ENCODE measurements around the gene SORL1. TPM values are rescaled to one million over a fixed set of nuclear protein-coding genes. Genes with fewer than 3 reads are reported as not detected.

Gene SORL1
- total RNA-seq, 2 donors from 2014 or later, result 66.1 to 121 TPM

- Histone ChIP-seq H3K36me3 (no peaks in the 10 kb centered on the region), H3K27ac (no peak overlapping the region), H3K27me3 (no peaks in the 10 kb centered on the region), H3K9ac (ENCODE audit: low read depth in 2 of 2, low read length in 2 of 2) (no peak overlapping the region), H3K9me3 (no peaks in the 10 kb centered on the region), H3K4me3 (no peak overlapping the region), H3K4me1 (no peaks in the 10 kb centered on the region)
- intact Hi-C loops (cut with DNase I), result no loop called here
- TF ChIP-seq CTCF (IDR thresholded peaks at IDR 0.05), result no peak
- no peak for DNase-seq
Observed at GRCh38 chr11:121672630-121673487, 220.7 kb downstream of the SORL1 start.

- H3K36me3 ChIP-seq, result no peaks in the 10 kb centered on the region
- H3K4me3 ChIP-seq, result no peak overlapping the region
- H3K9ac ChIP-seq (ENCODE audit: low read depth in 2 of 2, low read length in 2 of 2), result no peak overlapping the region
- no peak overlapping the region for H3K27ac ChIP-seq
- no peaks in the 10 kb centered on the region for H3K27me3 ChIP-seq
- DNase-seq, result no peak
- no peaks in the 10 kb centered on the region for H3K4me1 ChIP-seq
- no peak for TF ChIP-seq CTCF (IDR thresholded peaks at IDR 0.05)
- intact Hi-C loops (cut with DNase I), result no loop called here
- H3K9me3 ChIP-seq, result no peaks in the 10 kb centered on the region
Observed at GRCh38 chr11:121681550-121682268, 229.6 kb downstream of the SORL1 start.

Other genes starting within 250 kb of the SORL1 start
- gene SC5D, start 159.5 kb upstream of the SORL1 start, total RNA-seq, result 10 to 100 TPM; 24.4 to 79.6 TPM

All from colonic mucosa (tissue), 4 donors.